ENCODE data around the gene APMAP. TPM values are rescaled to one million over a fixed set of nuclear protein-coding genes. Genes with fewer than 3 reads are reported as not detected.
A peak's percentile ranks its signal among the peaks of the same experiment; 100 is the strongest.

The APMAP gene
- total and polyA plus RNA-seq, 2 of the 13 experiments (the other 11 are each of a cell fraction or from before 2014, with no cell fraction given): 168 to 214 TPM

- TF ChIP-seq ATF4 (CRISPR knock-in tag; IDR thresholded peaks at IDR 0.05) (peak in 1 of 2 experiments; percentile 65; a peak in 1 of 4 replicates), ZBTB7B (CRISPR knock-in tag; IDR thresholded peaks at IDR 0.05) (peak; percentile 81), PHF21A (CRISPR knock-in tag; IDR thresholded peaks at IDR 0.05) (peak; percentile 92), KLF9 (CRISPR knock-in tag; IDR thresholded peaks at IDR 0.05; ENCODE audit: low read depth) (peak; percentile 78; the same call in 1 of the 2 replicates), MTA1 (CRISPR knock-in tag; IDR thresholded peaks at IDR 0.05; ENCODE audit: borderline replicate concordance) (peak; percentile 67; the same call in 1 of the 2 replicates), TCF12 (IDR thresholded peaks at IDR 0.05) (no peak), TCF12 (CRISPR knock-in tag; IDR thresholded peaks at IDR 0.05) (peak; percentile 75), ZNF292 (CRISPR knock-in tag; IDR thresholded peaks at IDR 0.05; ENCODE audit: borderline replicate concordance, low read depth) (peak; percentile 89; the same call in 1 of the 2 replicates), MAFG (CRISPR knock-in tag; IDR thresholded peaks at IDR 0.05) (peak; percentile 62; the same call in 1 of the 2 replicates), SAFB2 (CRISPR knock-in tag; IDR thresholded peaks at IDR 0.05; ENCODE audit: borderline replicate concordance, low read depth) (peak; percentile 82; the same call in 1 of the 2 replicates), FOXA3 (CRISPR knock-in tag; IDR thresholded peaks at IDR 0.05) (peak; percentile 66), TEAD3 (CRISPR knock-in tag; optimal IDR thresholded peaks at IDR 0.05; ENCODE audit: borderline replicate concordance) (peak; percentile 88)
- TF ChIP-seq, protein P1, sequence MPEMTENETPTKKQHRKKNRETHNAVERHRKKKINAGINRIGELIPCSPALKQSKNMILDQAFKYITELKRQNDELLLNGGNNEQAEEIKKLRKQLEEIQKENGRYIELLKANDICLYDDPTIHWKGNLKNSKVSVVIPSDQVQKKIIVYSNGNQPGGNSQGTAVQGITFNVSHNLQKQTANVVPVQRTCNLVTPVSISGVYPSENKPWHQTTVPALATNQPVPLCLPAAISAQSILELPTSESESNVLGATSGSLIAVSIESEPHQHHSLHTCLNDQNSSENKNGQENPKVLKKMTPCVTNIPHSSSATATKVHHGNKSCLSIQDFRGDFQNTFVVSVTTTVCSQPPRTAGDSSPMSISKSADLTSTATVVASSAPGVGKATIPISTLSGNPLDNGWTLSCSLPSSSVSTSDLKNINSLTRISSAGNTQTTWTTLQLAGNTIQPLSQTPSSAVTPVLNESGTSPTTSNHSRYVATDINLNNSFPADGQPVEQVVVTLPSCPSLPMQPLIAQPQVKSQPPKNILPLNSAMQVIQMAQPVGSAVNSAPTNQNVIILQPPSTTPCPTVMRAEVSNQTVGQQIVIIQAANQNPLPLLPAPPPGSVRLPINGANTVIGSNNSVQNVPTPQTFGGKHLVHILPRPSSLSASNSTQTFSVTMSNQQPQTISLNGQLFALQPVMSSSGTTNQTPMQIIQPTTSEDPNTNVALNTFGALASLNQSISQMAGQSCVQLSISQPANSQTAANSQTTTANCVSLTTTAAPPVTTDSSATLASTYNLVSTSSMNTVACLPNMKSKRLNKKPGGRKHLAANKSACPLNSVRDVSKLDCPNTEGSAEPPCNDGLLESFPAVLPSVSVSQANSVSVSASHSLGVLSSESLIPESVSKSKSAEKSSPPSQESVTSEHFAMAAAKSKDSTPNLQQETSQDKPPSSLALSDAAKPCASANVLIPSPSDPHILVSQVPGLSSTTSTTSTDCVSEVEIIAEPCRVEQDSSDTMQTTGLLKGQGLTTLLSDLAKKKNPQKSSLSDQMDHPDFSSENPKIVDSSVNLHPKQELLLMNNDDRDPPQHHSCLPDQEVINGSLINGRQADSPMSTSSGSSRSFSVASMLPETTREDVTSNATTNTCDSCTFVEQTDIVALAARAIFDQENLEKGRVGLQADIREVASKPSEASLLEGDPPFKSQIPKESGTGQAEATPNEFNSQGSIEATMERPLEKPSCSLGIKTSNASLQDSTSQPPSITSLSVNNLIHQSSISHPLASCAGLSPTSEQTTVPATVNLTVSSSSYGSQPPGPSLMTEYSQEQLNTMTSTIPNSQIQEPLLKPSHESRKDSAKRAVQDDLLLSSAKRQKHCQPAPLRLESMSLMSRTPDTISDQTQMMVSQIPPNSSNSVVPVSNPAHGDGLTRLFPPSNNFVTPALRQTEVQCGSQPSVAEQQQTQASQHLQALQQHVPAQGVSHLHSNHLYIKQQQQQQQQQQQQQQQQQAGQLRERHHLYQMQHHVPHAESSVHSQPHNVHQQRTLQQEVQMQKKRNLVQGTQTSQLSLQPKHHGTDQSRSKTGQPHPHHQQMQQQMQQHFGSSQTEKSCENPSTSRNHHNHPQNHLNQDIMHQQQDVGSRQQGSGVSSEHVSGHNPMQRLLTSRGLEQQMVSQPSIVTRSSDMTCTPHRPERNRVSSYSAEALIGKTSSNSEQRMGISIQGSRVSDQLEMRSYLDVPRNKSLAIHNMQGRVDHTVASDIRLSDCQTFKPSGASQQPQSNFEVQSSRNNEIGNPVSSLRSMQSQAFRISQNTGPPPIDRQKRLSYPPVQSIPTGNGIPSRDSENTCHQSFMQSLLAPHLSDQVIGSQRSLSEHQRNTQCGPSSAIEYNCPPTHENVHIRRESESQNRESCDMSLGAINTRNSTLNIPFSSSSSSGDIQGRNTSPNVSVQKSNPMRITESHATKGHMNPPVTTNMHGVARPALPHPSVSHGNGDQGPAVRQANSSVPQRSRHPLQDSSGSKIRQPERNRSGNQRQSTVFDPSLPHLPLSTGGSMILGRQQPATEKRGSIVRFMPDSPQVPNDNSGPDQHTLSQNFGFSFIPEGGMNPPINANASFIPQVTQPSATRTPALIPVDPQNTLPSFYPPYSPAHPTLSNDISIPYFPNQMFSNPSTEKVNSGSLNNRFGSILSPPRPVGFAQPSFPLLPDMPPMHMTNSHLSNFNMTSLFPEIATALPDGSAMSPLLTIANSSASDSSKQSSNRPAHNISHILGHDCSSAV (CRISPR knock-in tag; IDR thresholded peaks at IDR 0.05; ENCODE audit: borderline replicate concordance): 0 out of 2 replicates have a peak, but pooled peaks have one; percentile 57
These were observed at the start of gene APMAP (continued) for GRCh38 chr20:24992487-24993205.

Measured in HepG2 (cell line).